ENCODE data around the gene FOXI2. TPM values are rescaled to one million over a fixed set of nuclear protein-coding genes. Genes with fewer than 3 reads are reported as not detected.

The FOXI2 gene
- total RNA-seq, 1 experiment from 2014 or later, result not detected

DNA sequence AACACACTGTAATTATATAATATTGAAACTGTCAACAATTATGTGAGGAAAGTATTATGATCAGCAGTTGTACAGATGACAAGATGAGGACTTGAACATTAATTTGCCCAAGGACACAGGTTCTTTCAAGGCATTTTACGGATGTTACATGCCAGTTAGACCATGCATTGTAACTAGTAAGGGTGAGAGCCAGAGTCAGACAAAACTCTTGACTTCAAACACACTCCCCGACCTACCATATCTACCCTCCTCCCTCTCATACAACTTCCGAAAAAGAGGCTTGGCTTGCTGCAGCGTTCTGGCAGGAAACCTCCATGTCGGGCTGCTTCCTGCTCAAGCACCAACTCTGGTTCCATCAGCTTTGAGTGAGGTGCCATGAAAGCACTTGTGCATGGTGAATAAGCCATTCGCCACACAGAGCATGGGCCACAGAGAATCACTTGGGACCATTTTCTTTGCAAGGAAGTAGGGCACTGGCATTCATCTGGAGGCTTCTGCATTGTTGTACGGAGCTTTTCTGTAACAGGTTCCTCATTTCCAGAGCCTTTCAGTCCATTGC lies 53.2 kb downstream of the FOXI2 start:
- Mint-ChIP-seq H3K27ac (ENCODE audit: unreplicated experiment) (no peak overlapping the region), H3K36me3 (ENCODE audit: insufficient read depth, unreplicated experiment) (no peaks in the 10 kb centered on the region), H3K4me1 (ENCODE audit: low read depth, unreplicated experiment) (no peaks in the 10 kb centered on the region), H3K27me3 (ENCODE audit: unreplicated experiment) (peaks cover 60% of the 10 kb centered on the region), H3K9me3 (ENCODE audit: low read depth, unreplicated experiment) (no peaks in the 10 kb centered on the region), H3K4me3 (ENCODE audit: low read depth, unreplicated experiment) (no peak overlapping the region)
- intact Hi-C loops (cut with micrococcal nuclease; ENCODE audit: unreplicated experiment), result no loop called here
- no peak for DNase-seq
- no TSS peak for BruUV-seq (replicated peaks)
- TF ChIP-seq, protein P1, sequence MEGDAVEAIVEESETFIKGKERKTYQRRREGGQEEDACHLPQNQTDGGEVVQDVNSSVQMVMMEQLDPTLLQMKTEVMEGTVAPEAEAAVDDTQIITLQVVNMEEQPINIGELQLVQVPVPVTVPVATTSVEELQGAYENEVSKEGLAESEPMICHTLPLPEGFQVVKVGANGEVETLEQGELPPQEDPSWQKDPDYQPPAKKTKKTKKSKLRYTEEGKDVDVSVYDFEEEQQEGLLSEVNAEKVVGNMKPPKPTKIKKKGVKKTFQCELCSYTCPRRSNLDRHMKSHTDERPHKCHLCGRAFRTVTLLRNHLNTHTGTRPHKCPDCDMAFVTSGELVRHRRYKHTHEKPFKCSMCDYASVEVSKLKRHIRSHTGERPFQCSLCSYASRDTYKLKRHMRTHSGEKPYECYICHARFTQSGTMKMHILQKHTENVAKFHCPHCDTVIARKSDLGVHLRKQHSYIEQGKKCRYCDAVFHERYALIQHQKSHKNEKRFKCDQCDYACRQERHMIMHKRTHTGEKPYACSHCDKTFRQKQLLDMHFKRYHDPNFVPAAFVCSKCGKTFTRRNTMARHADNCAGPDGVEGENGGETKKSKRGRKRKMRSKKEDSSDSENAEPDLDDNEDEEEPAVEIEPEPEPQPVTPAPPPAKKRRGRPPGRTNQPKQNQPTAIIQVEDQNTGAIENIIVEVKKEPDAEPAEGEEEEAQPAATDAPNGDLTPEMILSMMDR (IDR thresholded peaks at IDR 0.05; ENCODE audit: unreplicated experiment), result no peak
- CTCF ChIA-PET, result no interaction called here

Other genes with a start within 250 kb of the FOXI2 start
- not detected in 2 replicates for gene NPS, start 187.9 kb upstream of the FOXI2 start, total RNA-seq (2022)
- 0.52 and 0.76 TPM in 2 replicates for gene CLRN3, start 155.8 kb downstream of the FOXI2 start, total RNA-seq (2022)
- gene PTPRE, start 169.9 kb downstream of the FOXI2 start, total RNA-seq (2022), result 5.9 and 7.6 TPM in 2 replicates

All from Calu3 (cell line).